OCI-LY3 (cell line): ENCODE data around the gene ABCG8.

Experiments
- EZH2phosphoT487 ChIP-seq: fragments of 200-600 bp; shearing (Covaris generic); IDR thresholded peaks from 2 replicates; pipeline ENCODE4 v1.6.1; 2018; ENCODE audit warnings: antibody characterized with exemption, mixed run types, low read depth
- TF ChIP-seq, protein P1 (sequence below): fragments of 200-600, 300-600 bp; sonication (generic); IDR thresholded peaks from 2 replicates; pipeline ENCODE4 v1.5.1; 2014; ENCODE audit warnings: antibody characterized with exemption, low read length, low read depth

- TF ChIP-seq, protein P1, sequence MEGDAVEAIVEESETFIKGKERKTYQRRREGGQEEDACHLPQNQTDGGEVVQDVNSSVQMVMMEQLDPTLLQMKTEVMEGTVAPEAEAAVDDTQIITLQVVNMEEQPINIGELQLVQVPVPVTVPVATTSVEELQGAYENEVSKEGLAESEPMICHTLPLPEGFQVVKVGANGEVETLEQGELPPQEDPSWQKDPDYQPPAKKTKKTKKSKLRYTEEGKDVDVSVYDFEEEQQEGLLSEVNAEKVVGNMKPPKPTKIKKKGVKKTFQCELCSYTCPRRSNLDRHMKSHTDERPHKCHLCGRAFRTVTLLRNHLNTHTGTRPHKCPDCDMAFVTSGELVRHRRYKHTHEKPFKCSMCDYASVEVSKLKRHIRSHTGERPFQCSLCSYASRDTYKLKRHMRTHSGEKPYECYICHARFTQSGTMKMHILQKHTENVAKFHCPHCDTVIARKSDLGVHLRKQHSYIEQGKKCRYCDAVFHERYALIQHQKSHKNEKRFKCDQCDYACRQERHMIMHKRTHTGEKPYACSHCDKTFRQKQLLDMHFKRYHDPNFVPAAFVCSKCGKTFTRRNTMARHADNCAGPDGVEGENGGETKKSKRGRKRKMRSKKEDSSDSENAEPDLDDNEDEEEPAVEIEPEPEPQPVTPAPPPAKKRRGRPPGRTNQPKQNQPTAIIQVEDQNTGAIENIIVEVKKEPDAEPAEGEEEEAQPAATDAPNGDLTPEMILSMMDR = no peak
- TF ChIP-seq EZH2phosphoT487 = no peak
Observed at GRCh38 chr2:43846140-43846793, 7.5 kb downstream of the ABCG8 start.
